ENCODE data around the gene COPG1.

The COPG1 gene

GRCh38 chr3:129288446-129288845 lies 39.0 kb downstream of the COPG1 start:
- H3K4me3 ChIP-seq (ENCODE audit: low read depth, low read length) = no peak overlapping the region
- in situ Hi-C loops (cut with HindIII; ENCODE audit: low sequenced_read_pairs) = no loop called here
- DNase-seq (ENCODE audit: low read depth) = no peak
- TF ChIP-seq, protein P1, sequence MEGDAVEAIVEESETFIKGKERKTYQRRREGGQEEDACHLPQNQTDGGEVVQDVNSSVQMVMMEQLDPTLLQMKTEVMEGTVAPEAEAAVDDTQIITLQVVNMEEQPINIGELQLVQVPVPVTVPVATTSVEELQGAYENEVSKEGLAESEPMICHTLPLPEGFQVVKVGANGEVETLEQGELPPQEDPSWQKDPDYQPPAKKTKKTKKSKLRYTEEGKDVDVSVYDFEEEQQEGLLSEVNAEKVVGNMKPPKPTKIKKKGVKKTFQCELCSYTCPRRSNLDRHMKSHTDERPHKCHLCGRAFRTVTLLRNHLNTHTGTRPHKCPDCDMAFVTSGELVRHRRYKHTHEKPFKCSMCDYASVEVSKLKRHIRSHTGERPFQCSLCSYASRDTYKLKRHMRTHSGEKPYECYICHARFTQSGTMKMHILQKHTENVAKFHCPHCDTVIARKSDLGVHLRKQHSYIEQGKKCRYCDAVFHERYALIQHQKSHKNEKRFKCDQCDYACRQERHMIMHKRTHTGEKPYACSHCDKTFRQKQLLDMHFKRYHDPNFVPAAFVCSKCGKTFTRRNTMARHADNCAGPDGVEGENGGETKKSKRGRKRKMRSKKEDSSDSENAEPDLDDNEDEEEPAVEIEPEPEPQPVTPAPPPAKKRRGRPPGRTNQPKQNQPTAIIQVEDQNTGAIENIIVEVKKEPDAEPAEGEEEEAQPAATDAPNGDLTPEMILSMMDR (IDR thresholded peaks at IDR 0.05; ENCODE audit: low read depth, low read length, missing control alignments) = no peak

DNA sequence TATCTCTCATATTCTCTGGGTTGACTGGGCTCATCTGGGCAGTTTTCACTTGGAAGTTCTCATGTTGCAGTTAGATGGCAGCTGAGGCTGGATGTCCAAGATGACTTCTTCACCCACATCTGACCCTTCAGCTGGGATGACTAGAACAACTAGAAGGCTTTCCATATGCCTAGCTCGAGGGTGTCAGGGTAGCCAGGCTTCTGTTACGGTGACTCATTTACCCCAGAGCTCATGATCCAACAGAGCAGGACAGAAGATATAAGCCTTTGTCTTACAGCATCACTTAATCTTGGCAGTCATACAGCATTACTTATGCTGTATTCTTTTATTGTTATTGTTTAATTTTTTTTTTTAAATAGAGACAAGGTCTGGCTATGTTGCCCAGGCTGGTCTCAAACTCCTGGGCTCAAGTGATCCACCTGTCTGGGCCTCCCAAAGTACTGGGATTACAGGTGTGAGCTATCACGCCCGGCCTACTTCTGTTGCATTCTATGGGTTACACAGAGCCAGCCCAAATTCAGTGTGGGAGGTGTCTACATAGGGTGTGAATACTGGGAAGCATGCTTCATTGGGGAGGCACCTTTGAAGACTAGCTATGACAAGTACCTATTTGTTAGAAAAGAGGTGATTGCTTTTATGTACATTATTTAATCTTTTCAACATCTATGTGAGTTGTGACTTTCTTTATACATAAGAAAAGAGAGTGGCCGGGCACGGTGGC lies 40.0 kb downstream of the COPG1 start:
- DNase-seq (ENCODE audit: low read depth) = no peak
- in situ Hi-C loops (cut with HindIII; ENCODE audit: low sequenced_read_pairs) = no loop called here
- TF ChIP-seq, protein P1 (IDR thresholded peaks at IDR 0.05; ENCODE audit: low read depth, low read length, missing control alignments) = no peak
- H3K4me3 ChIP-seq (ENCODE audit: low read depth, low read length) = no peak overlapping the region

DNA sequence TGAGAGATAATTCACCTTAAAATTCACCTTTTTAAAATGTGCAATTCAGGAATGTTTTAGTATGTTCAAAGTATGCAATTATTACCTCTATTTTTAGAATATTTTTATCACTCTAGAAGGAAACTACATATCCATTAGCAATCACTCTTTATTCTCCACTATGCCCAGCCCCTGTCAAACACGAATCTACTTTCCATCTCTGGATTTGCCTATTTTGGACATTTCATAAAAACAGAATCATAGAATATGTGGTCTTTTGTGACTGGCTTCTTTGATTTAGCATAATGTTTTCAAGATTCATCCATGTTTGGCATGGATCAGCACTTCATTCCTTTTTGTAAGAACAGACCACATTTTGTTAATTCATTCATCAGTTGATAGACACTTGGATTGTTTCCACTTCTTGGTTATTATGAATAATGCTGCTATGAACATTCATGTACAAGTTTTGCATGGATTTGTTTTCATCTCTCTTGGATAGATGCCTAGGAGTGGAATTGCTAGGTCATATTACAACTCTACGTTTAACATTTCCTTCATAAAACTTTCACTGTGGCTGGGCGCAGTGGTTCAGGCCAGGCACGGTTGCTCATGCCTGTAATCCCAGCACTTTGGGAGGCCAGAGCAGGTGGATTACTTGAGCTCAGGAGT lies 42.0 kb downstream of the COPG1 start:
- H3K4me3 ChIP-seq (ENCODE audit: low read depth, low read length) = no peak overlapping the region
- DNase-seq (ENCODE audit: low read depth) = peak; percentile 80
- in situ Hi-C loops (cut with HindIII; ENCODE audit: low sequenced_read_pairs) = no loop called here
- TF ChIP-seq, protein P1 (IDR thresholded peaks at IDR 0.05; ENCODE audit: low read depth, low read length, missing control alignments) = no peak

- TF ChIP-seq, protein P1 (IDR thresholded peaks at IDR 0.05; ENCODE audit: low read depth, low read length, missing control alignments) = no peak
- no peak for DNase-seq (ENCODE audit: low read depth)
- in situ Hi-C loops (cut with HindIII; ENCODE audit: low sequenced_read_pairs) = no loop called here
- no peak overlapping the region for H3K4me3 ChIP-seq (ENCODE audit: low read depth, low read length)
Observed at GRCh38 chr3:129295286-129295685, 45.9 kb downstream of the COPG1 start.

GRCh38 chr3:129304146-129304961 lies 54.9 kb downstream of the COPG1 start:
- no peak for DNase-seq (ENCODE audit: low read depth)
- in situ Hi-C loops (cut with HindIII; ENCODE audit: low sequenced_read_pairs) = no loop called here
- no peak overlapping the region for H3K4me3 ChIP-seq (ENCODE audit: low read depth, low read length)
- TF ChIP-seq, protein P1 (IDR thresholded peaks at IDR 0.05; ENCODE audit: low read depth, low read length, missing control alignments) = no peak

- in situ Hi-C loops (cut with HindIII; ENCODE audit: low sequenced_read_pairs) = no loop called here
- no peak for DNase-seq (ENCODE audit: low read depth)
- H3K4me3 ChIP-seq (ENCODE audit: low read depth, low read length) = no peak overlapping the region
- TF ChIP-seq, protein P1 (IDR thresholded peaks at IDR 0.05; ENCODE audit: low read depth, low read length, missing control alignments) = no peak
Observed at GRCh38 chr3:129304962-129305222, 55.5 kb downstream of the COPG1 start.

All from astrocyte of the cerebellum (primary cell).